HG03097 (cell line): ENCODE results near the gene SMAD2.

Experiments used
- ATAC-seq: cut with Tn5 transposase; IDR thresholded peaks from one replicate; pipeline ENCODE4 v1.9.1; 2021; ENCODE audit not compliant: unreplicated experiment, low FRiP score

SMAD2 gene

GRCh38 chr18:47899107-47899840, 31.2 kb downstream of the SMAD2 start:
- no peak for ATAC-seq

GRCh38 chr18:47898696-47899095, 31.8 kb downstream of the SMAD2 start:
- no peak for ATAC-seq

- ATAC-seq: no peak
These were observed 32.4 kb downstream of the SMAD2 start for GRCh38 chr18:47898055-47898454.

GRCh38 chr18:47895565-47896250, 34.8 kb downstream of the SMAD2 start:
- no peak for ATAC-seq

GRCh38 chr18:47893939-47894699, 36.3 kb downstream of the SMAD2 start:
- no peak for ATAC-seq

GRCh38 chr18:47893047-47893446, 37.4 kb downstream of the SMAD2 start:
- no peak for ATAC-seq

- no peak for ATAC-seq
These were observed 42.3 kb downstream of the SMAD2 start for GRCh38 chr18:47888156-47888555.

- ATAC-seq: no peak
These were observed 43.2 kb downstream of the SMAD2 start for GRCh38 chr18:47887227-47887626.

- no peak for ATAC-seq
These were observed 46.6 kb downstream of the SMAD2 start for GRCh38 chr18:47883771-47884413.

GRCh38 chr18:47882641-47883040, 47.8 kb downstream of the SMAD2 start:
- ATAC-seq: no peak

- no peak for ATAC-seq
These were observed 48.6 kb downstream of the SMAD2 start for GRCh38 chr18:47881752-47882455.

GRCh38 chr18:47881042-47881441, 49.4 kb downstream of the SMAD2 start:
- ATAC-seq: no peak

GRCh38 chr18:47877892-47878291, 52.6 kb downstream of the SMAD2 start:
- ATAC-seq: no peak

- no peak for ATAC-seq
These were observed 53.6 kb downstream of the SMAD2 start for GRCh38 chr18:47876813-47877212.

GRCh38 chr18:47873625-47874024, 56.8 kb downstream of the SMAD2 start:
- ATAC-seq: no peak

GRCh38 chr18:47872426-47872825, 58.0 kb downstream of the SMAD2 start:
- ATAC-seq: no peak

GRCh38 chr18:47871288-47871687, 59.2 kb downstream of the SMAD2 start:
- ATAC-seq: no peak

- ATAC-seq: no peak
These were observed 59.9 kb downstream of the SMAD2 start for GRCh38 chr18:47870605-47871004.

- ATAC-seq: no peak
These were observed 61.7 kb downstream of the SMAD2 start for GRCh38 chr18:47868744-47869143.

- ATAC-seq: no peak
These were observed 65.3 kb downstream of the SMAD2 start for GRCh38 chr18:47865183-47865582.
